KMS-11 (cell line): ENCODE measurements around the gene GZF1.

ENCODE experiments used
- H2AFZ ChIP-seq: fragments of 200-600 bp; sonication (generic); 2 replicates; pipeline ENCODE4 v1.6.1; 2016; ENCODE audit warnings: antibody characterized with exemption, mixed run types, low read depth
- H3K27ac ChIP-seq: fragments of 200-600 bp; sonication (generic); 2 replicates; pipeline ENCODE4 v1.6.1; 2016; ENCODE audit warnings: mild to moderate bottlenecking, mixed run types
- H3K27me3 ChIP-seq: fragments of 200-600 bp; sonication (generic); 2 replicates; pipeline ENCODE4 v1.6.1; 2017; ENCODE audit warnings: mild to moderate bottlenecking, low read depth, mixed run types, moderate library complexity; ENCODE audit not compliant: insufficient read depth
- H3K36me3 ChIP-seq: fragments of 200-600 bp; sonication (generic); 2 replicates; pipeline ENCODE4 v1.6.1; 2017; ENCODE audit warnings: mild to moderate bottlenecking, mixed run types; ENCODE audit not compliant: insufficient read depth
- H3K4me1 ChIP-seq: fragments of 200-600 bp; sonication (generic); 2 replicates; pipeline ENCODE4 v1.6.1; 2016; ENCODE audit warnings: mild to moderate bottlenecking, low read depth, mixed run types; ENCODE audit not compliant: poor library complexity, severe bottlenecking
- H3K4me2 ChIP-seq: fragments of 200-600 bp; sonication (generic); 2 replicates; pipeline ENCODE4 v1.7.0; 2016; ENCODE audit warnings: mild to moderate bottlenecking, mixed run types
- H3K4me3 ChIP-seq: fragments of 200-600 bp; sonication (generic); IDR thresholded peaks from 2 replicates; pipeline ENCODE4 v1.6.1; 2017; ENCODE audit warnings: low read depth, low read length, mixed read lengths; ENCODE audit not compliant: insufficient read depth
- H3K79me2 ChIP-seq: fragments of 200-600 bp; sonication (generic); 2 replicates; pipeline ENCODE4 v1.6.1; 2016; ENCODE audit warnings: low read depth, mixed run types; ENCODE audit not compliant: insufficient read depth
- H3K9ac ChIP-seq: fragments of 200-600 bp; sonication (generic); 2 replicates; pipeline ENCODE4 v1.6.1; 2016; ENCODE audit warnings: mild to moderate bottlenecking, mixed run types
- H4K20me1 ChIP-seq: fragments of 200-600 bp; sonication (generic); 2 replicates; pipeline ENCODE4 v1.6.1; 2016; ENCODE audit warnings: mild to moderate bottlenecking, mixed run types; ENCODE audit not compliant: insufficient read depth
- CTCF ChIP-seq: fragments of 200-600 bp; sonication (generic); conservative IDR thresholded peaks from 2 replicates; pipeline ENCODE4 v1.6.1; 2017; ENCODE audit warnings: low read depth, mild to moderate bottlenecking, antibody characterized with exemption, low read length, moderate library complexity, mixed read lengths

Gene GZF1

GRCh38 chr20:23358563-23358906 is 3.4 kb upstream of the GZF1 start:
- no peak overlapping the region for H3K27ac ChIP-seq
- peak overlapping the region; percentile 47 for H2AFZ ChIP-seq
- H4K20me1 ChIP-seq = no peaks in the 10 kb centered on the region
- H3K4me2 ChIP-seq = peak overlapping the region; percentile 51; the same call in 1 of the 2 replicates
- H3K9ac ChIP-seq = no peak overlapping the region
- peaks cover 32% of the 10 kb centered on the region for H3K4me1 ChIP-seq
- no peak for TF ChIP-seq CTCF
- H3K79me2 ChIP-seq = peaks cover 24% of the 10 kb centered on the region
- H3K36me3 ChIP-seq = no peaks in the 10 kb centered on the region
- H3K4me3 ChIP-seq = no peak overlapping the region
- H3K27me3 ChIP-seq = no peaks in the 10 kb centered on the region

GRCh38 chr20:23358923-23359593 is 2.9 kb upstream of the GZF1 start:
- Histone ChIP-seq H3K79me2 (peaks cover 22% of the 10 kb centered on the region), H4K20me1 (no peaks in the 10 kb centered on the region), H2AFZ (peak overlapping the region; percentile 47; the same call in 1 of the 2 replicates), H3K27ac (no peak overlapping the region), H3K9ac (no peak overlapping the region), H3K36me3 (no peaks in the 10 kb centered on the region), H3K4me3 (no peak overlapping the region), H3K4me1 (peaks cover 37% of the 10 kb centered on the region), H3K4me2 (peak overlapping the region; percentile 51; the same call in 1 of the 2 replicates), H3K27me3 (no peaks in the 10 kb centered on the region)
- TF ChIP-seq CTCF = no peak

- no peaks in the 10 kb centered on the region for H3K27me3 ChIP-seq
- H3K4me2 ChIP-seq = peak overlapping the region; percentile 74; the same call in 1 of the 2 replicates
- no peaks in the 10 kb centered on the region for H4K20me1 ChIP-seq
- H3K36me3 ChIP-seq = no peaks in the 10 kb centered on the region
- H3K79me2 ChIP-seq = peaks cover 17% of the 10 kb centered on the region
- peak overlapping the region; percentile 76; the same call in 1 of the 2 replicates for H3K27ac ChIP-seq
- H3K9ac ChIP-seq = no peak overlapping the region
- TF ChIP-seq CTCF = no peak
- H3K4me1 ChIP-seq = peaks cover 38% of the 10 kb centered on the region
- no peak overlapping the region for H2AFZ ChIP-seq
- no peak overlapping the region for H3K4me3 ChIP-seq
Observed at GRCh38 chr20:23360531-23360930, 1.5 kb upstream of the GZF1 start.

GRCh38 chr20:23361119-23361475 is 885 bp upstream of the GZF1 start:
- Histone ChIP-seq H2AFZ (peak overlapping the region; percentile 36), H3K27me3 (no peaks in the 10 kb centered on the region), H3K4me1 (peaks cover 38% of the 10 kb centered on the region), H3K4me2 (peak overlapping the region; percentile 74), H3K4me3 (no peak overlapping the region), H3K79me2 (peaks cover 19% of the 10 kb centered on the region), H3K36me3 (no peaks in the 10 kb centered on the region), H4K20me1 (no peaks in the 10 kb centered on the region), H3K27ac (peak overlapping the region; percentile 76), H3K9ac (peak overlapping the region; percentile 75)
- no peak for TF ChIP-seq CTCF
